ENCODE measurements around the gene FLT1.

Gene FLT1

DNA sequence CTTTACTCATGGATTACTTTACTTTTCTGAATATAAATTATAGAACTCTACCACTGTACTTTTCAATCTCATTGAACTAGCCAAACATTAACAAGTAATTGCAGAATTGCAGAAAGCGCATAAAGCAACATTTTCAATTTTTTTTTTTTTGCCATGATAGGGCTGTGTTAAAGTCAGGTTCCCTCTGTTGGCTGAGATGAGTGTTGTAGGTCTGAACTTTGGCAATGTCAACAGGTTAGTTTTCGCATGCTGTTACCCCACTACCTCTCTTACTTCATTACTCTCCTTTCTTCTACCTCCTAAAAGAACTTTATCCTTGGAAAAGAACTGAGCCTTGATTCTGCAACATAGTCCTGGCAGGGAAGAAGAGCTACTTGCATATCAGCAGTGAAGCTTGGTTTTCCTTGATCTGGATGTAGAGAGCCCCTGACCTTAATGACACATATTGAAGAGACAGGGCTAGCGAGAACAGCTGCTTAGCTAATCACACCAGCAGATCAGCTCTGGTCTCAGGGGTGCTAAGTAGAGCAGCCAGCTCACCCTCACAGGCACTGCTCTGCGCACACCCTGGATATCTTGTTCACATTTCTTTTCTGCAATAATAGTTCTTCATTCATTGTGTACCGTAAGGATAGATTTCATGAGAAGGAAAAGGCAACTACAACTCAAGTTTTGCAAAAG is 119.5 kb downstream of the FLT1 start:
- no peak for DNase-seq

DNA sequence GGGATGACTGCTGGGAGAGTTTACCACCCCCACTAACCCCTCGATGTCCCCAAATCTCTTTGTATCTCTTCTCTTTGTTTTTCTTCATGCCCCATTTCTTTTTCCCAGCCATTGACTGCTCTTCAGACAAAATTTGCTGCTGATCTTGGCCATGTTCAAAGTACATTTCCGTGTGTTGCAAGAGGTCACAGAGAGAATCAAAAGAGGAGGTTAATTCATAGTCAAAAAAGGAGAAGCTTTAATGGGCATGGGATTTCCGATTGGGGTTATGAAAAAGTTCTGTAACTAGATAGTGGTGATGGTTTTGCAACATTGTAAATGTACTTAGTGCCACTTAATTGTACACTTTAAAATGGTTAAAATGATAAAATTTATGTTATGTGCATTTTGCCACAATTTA is 121.1 kb downstream of the FLT1 start:
- no peak for DNase-seq

DNA sequence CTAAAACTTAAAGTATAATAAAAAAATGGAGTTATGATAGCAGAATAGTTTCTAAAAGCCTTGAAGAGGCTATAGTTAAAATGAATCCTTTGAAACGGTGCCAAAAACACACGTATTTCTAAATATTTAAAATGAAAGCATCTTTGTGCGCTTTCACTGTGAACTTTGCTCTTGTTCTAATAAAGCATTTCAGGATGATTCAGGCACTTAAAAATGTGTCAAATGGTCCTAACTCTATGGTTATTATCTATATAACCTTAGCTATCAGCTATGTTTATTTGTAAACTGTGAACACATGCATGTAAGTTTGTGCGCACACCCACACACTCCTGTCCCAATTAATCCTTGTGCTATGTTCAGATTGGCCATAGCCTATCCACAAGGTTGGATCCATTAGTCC is 124.5 kb downstream of the FLT1 start:
- DNase-seq: no peak

DNA sequence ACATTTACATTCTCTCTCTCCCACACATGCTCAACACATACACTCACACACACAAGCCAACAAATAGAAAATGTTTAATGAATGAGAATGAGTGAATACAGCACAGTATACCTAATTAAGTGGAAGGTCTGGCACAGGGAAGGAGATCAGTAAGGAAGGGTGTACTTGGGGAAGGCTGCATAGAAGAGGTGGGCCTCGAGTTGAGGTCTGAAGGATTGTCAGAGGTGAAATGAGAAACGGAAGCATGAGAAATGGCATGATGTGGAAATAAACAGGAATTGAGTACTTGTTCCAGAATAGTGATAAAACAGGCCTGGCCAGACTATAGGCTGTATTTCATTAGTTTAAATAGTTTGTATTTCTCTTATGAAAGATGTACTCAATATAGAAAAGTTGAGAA is 136.2 kb downstream of the FLT1 start:
- no peak for DNase-seq

DNA sequence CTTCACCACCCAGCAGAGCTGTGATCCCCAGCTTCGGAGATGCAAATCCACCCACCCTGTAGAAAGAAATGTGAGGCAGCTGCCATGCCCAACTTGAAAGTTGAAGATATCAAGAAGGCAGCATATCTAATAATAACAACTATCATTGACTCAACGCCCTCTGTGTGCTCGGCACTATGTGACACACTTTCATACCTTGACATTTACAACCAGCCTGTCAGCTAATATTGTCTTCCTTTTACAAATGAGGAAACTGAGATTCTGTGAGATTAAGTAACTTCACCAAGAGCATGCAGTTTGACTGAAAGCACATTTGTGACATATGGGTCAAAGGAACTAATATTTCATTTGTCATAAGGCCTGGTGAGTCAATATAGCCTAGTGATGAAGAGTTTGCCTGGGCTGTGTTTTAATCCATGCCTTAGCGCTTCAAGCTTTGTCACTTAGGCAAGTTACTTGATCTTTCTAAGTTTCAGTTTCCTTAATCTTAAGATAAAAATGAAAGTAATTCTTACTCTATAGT is 137.0 kb downstream of the FLT1 start:
- no peak for DNase-seq

DNA sequence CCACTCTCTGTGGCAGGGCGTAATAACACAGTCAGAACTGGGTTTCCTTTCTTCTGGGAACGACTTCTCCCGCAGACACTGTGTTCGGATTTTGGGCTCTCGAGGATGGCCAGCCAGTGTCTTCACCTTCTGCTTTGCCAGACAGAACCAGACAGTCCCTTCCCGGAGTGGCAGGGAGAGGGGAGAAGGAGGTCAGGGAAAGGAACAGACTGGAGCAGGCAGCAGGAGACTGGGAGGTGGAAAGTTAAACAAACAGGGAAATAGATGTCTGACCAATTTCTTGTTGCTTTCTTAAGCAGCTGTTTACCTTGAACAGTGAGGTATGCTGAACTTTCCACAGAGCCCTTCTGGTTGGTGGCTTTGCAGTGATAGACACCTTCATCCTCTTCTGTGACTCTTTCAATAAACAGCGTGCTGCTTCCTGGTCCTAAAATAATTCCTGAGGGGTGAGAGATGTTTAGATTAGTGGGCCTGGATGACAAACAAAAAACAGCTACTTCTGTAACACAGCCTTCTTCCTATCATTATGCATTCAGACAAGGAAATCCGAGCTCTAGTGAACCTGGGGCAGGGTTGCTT is 137.6 kb downstream of the FLT1 start:
- DNase-seq: no peak

DNA sequence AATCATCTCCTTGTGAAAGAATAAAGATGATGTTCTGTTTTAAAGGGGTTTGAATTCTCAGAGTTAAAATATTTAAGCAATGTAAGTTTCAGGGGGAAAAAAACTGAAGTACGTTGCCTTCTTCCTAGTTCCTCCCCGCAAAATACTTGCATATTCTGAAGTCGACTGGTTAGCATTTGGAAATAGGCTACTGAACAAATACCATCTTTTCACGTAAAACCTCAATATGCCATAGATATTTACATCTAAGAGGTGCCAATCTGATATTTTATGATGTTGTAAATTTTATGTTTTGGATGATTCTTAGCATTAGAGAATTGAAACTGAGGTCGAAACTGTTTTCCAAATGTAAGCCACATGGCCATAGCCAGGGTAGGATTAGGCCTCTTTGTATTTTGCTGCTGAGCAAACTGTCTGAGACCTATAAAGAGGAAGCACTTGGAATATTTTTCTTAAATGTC is 138.3 kb downstream of the FLT1 start:
- no peak for DNase-seq

DNA sequence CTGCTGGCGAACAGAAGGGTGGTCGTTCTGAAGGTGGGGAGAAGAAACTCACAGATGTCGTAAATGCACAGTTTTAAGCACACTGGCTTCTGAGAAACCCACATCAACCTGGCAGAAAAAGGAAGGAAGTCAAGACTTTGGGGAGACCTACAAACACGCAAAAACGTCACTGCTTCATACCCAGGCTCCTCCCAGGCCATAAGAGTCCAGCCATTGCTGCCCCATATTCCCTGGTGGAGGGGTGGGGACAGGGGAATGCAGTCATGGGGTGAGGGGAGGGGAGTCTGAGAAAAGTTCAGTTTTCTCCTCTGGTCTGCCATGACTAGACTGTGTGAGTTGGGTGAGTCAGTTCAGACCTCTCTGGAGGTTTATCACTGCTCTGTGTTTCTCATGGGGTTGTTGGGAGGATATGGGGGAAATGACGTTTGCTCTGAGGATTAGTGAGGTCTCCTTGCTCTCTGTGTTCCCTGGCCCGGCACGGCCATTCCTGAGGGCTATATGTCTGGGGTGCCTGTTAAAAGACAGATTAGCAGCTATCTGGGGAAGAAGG is 139.0 kb downstream of the FLT1 start:
- DNase-seq: no peak

DNA sequence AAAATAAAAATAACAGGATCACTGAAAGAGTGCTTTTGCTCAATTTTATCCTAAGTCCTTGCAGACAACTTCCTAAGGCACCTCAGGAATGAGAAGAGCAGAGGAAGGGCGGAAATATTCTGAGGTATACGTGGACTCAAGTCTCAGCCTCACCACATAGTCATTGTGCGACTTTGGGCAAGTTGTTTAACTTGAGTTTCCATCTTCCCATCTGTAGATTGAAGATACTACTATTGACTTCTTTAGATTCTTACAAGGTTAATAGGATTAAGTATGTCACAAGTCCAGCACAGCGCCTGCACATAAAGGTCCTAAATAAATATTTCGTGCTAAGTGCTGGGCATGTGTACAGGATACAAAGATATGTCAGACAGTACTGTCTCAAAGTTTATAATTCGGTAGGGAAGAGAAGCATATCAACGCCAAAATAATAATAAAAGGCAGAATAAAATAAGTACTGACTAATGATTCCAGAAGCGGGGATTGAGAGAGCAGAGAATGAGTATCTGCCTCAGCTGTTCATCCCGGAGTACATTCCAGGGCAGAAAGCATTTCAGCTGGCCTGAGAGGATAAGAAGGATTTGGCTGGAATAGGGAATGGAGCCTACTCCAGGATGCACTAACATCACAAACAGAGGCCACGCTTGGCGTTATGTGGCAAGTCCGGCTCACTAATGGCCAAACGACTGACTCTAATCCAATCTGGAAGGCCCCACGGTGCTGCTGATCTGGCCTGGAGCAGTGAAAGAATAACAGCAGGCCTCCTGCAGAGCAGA is 139.7 kb downstream of the FLT1 start:
- DNase-seq: no peak

DNA sequence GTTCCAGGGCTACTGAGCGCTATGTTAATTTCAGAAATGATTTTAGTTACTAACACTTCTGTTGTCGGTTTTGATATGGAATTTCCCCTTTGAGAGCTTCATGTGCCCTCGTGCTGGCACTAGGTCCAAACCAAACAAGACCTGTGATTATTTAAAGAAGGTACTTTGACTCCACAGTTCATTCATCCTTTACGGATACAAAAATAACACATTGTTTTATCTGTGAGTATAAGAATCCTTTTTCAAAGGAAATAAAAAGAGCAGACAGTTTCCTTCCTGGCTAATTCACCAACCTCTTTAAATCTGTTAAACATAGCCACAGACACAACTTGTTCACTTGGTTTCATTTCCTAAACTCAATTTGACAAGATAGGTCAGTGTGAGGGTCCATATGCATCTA is 141.2 kb downstream of the FLT1 start:
- no peak for DNase-seq

DNA sequence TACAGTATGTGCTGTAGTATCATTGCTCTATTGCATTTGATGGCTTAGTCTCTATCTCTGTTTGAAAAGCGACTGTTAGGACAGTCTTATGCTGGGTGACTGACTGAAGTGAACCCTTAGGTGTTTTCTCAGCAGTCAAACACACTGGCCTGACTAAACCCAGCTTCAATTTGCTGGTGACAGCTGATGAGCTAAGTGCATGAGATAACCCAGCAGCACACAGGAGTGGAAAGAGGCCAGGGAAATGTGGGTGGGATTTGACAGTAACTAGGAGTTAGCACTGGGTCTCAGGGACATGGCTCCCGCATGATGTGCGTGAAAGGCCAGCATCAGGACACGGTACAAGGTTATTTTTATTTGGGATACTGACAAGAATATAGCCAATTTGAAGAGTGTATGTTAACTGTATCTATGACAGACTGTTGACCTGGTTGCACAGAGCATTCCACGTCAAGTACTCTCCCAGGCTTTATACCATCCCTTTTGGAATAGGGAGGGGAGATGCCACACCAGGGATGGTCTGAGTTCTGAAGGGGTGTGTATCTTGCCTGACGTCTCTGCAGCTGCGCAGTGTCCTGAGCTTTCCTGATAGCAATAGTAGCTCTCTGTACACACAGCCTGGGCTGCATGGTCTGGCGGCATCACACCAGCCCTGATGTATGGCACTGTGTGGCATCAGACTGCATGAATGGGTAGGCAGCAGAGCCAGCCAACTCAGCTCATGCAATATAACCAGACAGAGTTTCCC is 144.8 kb downstream of the FLT1 start:
- no peak for DNase-seq

DNA sequence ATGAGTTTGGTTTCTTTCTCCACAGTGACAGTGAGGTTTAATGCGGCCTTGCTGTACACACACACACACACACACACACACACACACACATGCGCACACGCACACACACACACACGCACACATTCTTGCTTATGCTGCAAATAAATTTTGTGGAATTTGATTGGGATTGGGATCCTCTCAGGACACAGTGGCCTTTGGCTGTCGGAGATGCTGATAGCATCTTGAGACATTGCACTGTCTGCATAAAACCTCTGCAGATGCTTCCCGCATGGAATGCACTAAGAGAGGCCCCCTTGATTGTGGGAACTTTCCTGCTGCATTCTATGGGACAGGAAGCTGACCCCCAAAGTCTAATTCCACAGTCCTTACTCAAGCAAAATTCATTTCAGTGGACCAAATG is 145.6 kb downstream of the FLT1 start:
- no peak for DNase-seq

DNA sequence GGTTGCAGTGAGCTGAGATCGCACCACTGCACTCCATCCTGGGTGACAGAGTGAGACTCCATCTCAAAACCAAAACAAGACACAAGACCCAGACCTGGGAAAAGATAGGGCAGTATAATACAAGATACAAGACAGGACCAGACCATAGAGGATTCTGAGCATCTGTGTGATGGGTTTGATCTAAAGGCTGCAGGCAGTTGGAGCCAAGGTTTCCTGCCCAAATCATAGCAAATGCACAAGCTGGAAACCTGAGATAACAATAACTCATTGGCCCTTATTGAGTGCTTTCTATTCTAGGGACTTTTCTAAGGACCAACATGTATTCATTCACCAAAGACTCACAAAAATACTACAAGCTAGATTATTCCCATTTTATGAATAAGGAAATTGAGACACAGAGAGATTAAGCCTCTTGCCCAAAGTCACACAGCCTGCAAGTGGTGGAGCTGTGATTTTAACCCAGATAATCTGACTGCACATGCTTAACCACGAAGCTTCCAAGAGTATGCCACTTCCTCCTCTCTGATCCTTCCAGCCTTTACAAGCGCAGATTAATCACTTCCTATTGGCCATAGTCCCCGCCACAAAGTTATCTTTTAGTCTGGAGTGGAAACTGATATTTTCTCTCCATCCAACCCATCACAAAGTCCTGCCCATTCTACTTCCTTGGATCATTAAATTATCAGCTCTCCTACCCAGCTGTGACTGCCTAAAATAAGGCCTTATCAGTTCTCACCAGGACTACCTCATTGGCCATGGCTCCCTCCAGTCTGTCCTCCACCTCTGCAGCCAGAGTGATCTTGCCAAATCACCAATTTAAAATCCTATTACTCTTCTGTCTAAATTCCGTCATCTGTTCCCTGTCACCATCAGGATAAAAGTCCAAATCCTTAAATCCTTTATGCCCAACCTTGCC is 147.2 kb downstream of the FLT1 start:
- no peak for DNase-seq

DNA sequence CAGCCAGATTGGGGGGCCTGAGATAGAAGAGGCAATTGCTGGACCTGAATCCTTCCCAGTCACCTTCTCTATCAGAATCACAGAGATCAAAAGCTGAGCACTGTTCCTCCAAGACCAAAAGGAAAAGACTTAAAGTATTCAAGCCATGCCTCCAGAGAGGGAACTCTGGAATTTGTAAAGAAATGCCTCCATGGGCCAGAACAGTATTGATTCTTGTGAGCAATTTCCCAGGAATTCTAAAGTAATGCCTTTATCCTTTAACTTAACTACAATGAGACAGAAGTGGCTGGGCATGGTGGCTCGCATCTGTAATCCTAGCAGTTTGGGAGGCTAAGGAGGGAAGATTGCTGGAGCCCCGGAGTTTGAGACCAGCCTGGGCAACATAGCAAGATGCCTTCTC is 148.8 kb downstream of the FLT1 start:
- DNase-seq: no peak

DNA sequence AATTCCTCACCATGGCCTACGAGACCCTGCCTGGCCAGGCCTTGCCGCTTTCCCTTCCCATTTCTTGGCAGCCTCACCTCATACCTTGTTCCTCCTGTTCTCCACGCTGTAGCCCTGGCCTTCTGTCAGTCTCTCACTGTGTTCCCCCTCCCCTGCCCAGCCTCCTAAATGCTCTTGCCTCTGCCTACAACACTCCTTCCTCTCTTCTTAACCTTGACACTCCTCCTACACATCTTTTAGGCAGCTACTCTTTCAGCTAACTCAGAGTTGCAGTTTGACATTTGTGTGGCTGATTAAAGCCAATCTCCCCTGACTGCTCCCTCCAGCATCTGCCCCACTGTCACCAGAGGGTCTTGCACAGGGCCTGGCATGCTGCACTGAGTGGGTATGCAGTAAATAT is 150.8 kb downstream of the FLT1 start:
- DNase-seq: no peak

DNA sequence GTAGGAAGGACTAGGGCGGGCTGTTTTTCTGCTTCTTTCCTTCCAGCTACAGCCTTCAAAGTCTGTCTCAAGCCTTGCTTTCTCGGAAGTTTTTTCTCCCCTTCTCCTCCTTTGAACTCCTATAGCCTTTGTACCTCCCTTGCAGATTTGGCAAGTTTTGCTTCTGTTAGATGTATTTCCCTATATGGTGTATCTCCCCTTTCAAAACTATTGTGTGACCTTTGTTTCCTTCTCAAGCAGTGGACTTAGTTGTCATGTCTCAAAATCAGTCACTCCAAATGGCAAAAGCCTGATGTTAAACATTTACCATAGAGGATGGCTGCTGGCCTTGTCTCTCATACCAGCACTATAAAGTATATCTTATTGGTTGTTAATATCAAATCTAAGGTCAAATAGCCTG is 152.7 kb downstream of the FLT1 start:
- no peak for DNase-seq

DNA sequence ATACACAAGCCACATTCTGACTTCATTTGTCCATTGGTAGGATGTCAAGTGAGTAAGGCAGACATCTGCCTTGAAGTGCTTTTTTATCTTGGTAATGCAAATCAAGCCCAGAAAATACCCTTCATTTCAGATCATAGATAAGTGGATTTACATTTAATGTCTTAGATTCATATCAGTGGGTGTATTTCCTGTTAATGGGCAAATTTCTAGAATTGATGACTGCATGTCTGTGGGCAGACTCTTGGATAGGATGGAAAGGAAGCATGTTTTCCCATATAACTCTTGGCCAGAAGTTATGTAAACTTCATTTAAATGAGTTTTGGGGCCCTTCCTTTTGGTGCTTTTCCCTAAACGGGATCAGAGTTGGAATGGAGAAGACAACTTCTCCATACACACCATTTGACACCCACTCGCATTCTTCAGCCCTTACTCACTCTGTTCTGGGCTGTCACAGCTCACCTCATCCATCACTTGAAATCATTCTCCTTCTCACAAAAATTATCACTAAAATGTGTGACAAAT is 154.6 kb downstream of the FLT1 start:
- DNase-seq: no peak

DNA sequence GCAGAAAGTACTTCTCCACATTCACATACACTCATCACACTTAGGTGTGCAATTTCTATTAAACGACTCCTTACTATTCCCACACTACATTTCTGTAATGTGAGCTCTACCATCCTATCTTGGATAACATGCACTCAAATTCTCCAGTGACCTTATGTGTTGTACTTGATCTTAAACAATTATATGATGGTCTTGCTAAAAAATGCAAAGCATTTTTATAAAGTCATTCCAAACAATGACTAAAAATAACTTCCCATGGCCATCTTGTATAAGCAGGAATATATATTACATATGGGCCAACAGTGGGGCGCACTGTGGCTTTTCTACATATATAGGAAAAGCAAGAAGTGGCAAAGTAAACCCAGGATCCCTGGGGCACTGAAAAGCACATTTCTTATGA is 155.5 kb downstream of the FLT1 start:
- no peak for DNase-seq

DNA sequence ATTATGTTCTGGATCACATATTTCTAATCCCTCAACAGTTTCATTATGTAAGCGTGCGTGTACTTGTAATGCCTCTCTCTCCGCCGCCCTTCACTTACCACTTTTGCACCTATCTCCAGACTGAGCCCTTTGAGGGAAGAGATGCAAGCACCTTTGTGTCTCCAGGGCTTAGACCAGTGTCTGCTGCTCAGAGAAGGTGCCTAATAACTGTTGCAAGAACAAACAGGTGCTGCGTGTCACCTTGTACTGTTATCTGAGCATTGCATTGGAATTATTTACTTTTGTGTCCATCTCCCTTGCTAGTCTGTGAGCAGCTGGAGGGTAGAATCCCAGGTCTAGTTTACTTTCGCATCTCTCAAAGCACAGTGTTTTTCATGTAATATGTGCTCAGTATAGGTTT is 156.2 kb downstream of the FLT1 start:
- no peak for DNase-seq

DNA sequence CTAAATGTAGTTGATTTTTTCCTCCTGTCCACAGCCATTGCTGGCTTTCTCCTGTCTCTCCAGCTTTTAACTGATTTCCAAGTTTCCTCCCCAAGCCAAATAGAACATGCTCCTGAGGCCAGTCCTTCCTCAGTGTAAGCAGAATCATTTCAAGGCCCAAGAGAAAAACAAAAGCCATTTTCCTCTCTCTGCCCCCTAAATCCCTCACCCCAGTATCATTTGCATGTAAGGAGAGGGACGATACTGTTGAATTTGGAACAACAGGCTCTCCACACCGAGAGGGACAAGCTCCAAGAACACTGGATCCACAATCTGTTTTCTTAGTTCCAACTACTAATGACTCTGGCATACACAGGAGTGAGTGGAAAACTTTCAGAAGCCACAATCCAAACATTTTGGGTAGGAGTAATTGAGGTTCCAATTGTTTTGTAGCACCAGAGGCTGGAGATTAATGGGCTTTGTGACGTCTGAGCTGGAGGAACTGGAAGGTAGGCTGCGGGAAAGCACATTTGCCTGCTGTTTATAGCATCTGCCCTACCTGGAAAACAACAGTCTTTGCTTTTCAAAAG is 156.8 kb downstream of the FLT1 start:
- DNase-seq: no peak
